Measurements from ENCODE around the gene ZNF445. TPM values are rescaled to one million over a fixed set of nuclear protein-coding genes. Genes with fewer than 3 reads are reported as not detected.

Gene ZNF445
- total and polyA plus RNA-seq, 2 donors (not counting 3 experiments of a cell fraction or from before 2014, with no cell fraction given), result 2.3 to 17.8 TPM

DNA sequence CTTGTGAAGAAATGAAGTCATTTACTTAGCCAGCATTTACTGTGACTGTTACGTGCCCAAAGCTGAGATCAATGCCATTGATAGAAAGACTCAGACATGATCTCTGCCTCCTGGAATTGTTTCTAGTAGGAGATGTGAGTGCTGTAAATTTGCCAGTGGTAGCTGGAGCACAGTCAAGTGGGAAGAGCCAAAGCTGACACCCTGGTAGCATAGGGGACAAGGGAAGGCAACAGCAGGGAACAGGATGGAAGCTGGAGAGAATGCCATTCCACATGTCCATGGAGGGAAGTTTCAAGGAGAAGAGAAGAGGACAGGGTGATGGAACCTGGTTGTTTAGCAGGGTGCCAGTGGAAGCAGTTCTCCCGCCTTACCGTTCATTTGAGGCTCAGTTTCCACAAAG is 74.9 kb downstream of the ZNF445 start:
- no peak for FAIRE-seq
- H3K79me2 ChIP-seq (ENCODE audit: control insufficient read depth, insufficient read depth, low read length), result no peaks in the 10 kb centered on the region
- H3K4me2 ChIP-seq (ENCODE audit: insufficient read depth, low read length), result no peak overlapping the region
- no peak for TF ChIP-seq POLR2A (IDR thresholded peaks at IDR 0.05; ENCODE audit: low read depth, low read length)
- no peak for TF ChIP-seq JUN (IDR thresholded peaks at IDR 0.05; ENCODE audit: borderline replicate concordance, insufficient read depth, insufficient read length, low read depth)
- TF ChIP-seq POLR2AphosphoS5 (IDR thresholded peaks at IDR 0.05; ENCODE audit: insufficient read depth, low read depth, low read length), result no peak
- TF ChIP-seq, protein P1, sequence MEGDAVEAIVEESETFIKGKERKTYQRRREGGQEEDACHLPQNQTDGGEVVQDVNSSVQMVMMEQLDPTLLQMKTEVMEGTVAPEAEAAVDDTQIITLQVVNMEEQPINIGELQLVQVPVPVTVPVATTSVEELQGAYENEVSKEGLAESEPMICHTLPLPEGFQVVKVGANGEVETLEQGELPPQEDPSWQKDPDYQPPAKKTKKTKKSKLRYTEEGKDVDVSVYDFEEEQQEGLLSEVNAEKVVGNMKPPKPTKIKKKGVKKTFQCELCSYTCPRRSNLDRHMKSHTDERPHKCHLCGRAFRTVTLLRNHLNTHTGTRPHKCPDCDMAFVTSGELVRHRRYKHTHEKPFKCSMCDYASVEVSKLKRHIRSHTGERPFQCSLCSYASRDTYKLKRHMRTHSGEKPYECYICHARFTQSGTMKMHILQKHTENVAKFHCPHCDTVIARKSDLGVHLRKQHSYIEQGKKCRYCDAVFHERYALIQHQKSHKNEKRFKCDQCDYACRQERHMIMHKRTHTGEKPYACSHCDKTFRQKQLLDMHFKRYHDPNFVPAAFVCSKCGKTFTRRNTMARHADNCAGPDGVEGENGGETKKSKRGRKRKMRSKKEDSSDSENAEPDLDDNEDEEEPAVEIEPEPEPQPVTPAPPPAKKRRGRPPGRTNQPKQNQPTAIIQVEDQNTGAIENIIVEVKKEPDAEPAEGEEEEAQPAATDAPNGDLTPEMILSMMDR (IDR thresholded peaks at IDR 0.05; ENCODE audit: extremely low read depth in 1 of 2, insufficient read depth in 1 of 2, low read depth in 1 of 2, low read length in 2 of 2), result no peak
- no peak for TF ChIP-seq MYC (IDR thresholded peaks at IDR 0.05; ENCODE audit: low read depth, low read length)
- TF ChIP-seq, protein P2, sequence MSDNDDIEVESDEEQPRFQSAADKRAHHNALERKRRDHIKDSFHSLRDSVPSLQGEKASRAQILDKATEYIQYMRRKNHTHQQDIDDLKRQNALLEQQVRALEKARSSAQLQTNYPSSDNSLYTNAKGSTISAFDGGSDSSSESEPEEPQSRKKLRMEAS (IDR thresholded peaks at IDR 0.05; ENCODE audit: insufficient read depth, insufficient read length), result no peak
- peaks cover 0 to 2% of the 10 kb centered on the region in 2 experiments for H3K36me3 ChIP-seq (ENCODE audit: control insufficient read depth in 2 of 2, extremely low read depth in 1 of 2, insufficient read depth in 2 of 2, low read length in 2 of 2)
- DNase-seq (ENCODE audit: low read depth, low spot score), result no peak
- H3K9me3 ChIP-seq (replicated peaks; ENCODE audit: control insufficient read depth, insufficient read depth, low read length), result no peaks in the 10 kb centered on the region
- H2AFZ ChIP-seq (ENCODE audit: low read depth, low read length), result no peak overlapping the region
- H4K20me1 ChIP-seq (replicated peaks; ENCODE audit: control insufficient read depth, extremely low read depth, insufficient read depth, low read length), result no peaks in the 10 kb centered on the region
- ChIA-PET CTCF (no interaction called here), POLR2A (no interaction called here)
- H3K9ac ChIP-seq (replicated peaks; ENCODE audit: extremely low read depth, insufficient read depth, low read length), result no peak overlapping the region
- intact Hi-C loops (cut with micrococcal nuclease) (no loop called here), dilution Hi-C loops (cut with MboI; ENCODE audit: extremely low pct_ligation_motif_present, low sequenced_read_pairs) (no loop called here)
- no peaks in the 10 kb centered on the region for H3K9me1 ChIP-seq (replicated peaks; ENCODE audit: control insufficient read depth, extremely low read depth, insufficient read depth, low read length)
- no TSS peak for BruUV-seq (replicated peaks)
- H3K27ac ChIP-seq (ENCODE audit: insufficient read depth, low read depth, low read length), result no peak overlapping the region
- no peaks in the 10 kb centered on the region for H3K27me3 ChIP-seq (ENCODE audit: control insufficient read depth in 2 of 2, insufficient read depth in 2 of 2, low read length in 2 of 2)
- no peak overlapping the region for H3K4me3 ChIP-seq (replicated peaks in 1 of 3; ENCODE audit: insufficient read depth in 1 of 3, low read depth in 1 of 3, low read length in 3 of 3)
- H3K4me1 ChIP-seq (ENCODE audit: control insufficient read depth, extremely low read depth, insufficient read depth, low read length), result no peaks in the 10 kb centered on the region

DNA sequence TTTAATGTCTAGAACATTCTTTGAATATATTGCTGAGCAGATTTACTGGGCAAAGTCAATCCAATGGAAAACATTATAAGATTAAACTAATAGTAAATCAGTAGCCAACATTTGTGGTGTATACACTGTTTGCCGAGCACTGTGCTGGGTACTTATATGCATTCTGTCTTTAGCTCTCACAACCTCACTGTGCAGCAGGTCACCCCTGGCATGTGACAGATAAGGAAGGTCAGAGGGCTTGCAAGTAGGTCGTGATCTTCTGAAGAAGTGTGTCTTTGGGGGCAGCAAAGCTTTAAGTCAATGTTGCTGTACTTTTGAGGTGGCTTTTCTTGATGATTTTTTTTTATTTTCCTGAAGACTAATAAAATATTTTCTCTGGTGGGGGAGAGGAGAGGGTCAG is 76.7 kb downstream of the ZNF445 start:
- H3K4me2 ChIP-seq (ENCODE audit: insufficient read depth, low read length), result no peak overlapping the region
- no peak for FAIRE-seq
- TF ChIP-seq EZH2 (IDR thresholded peaks at IDR 0.05; ENCODE audit: borderline replicate concordance, low read depth, low read length, severe bottlenecking) (no peak), POLR2AphosphoS5 (IDR thresholded peaks at IDR 0.05; ENCODE audit: insufficient read depth, low read depth, low read length) (no peak), POLR2A (IDR thresholded peaks at IDR 0.05; ENCODE audit: low read depth, low read length) (no peak)
- TF ChIP-seq, protein P2 (IDR thresholded peaks at IDR 0.05; ENCODE audit: insufficient read depth, insufficient read length), result no peak
- no peaks in the 10 kb centered on the region for H3K9me3 ChIP-seq (replicated peaks; ENCODE audit: control insufficient read depth, insufficient read depth, low read length)
- dilution Hi-C loops (cut with MboI; ENCODE audit: extremely low pct_ligation_motif_present, low sequenced_read_pairs), result no loop called here
- no peak for DNase-seq (ENCODE audit: low read depth, low spot score)
- no peaks in the 10 kb centered on the region for H4K20me1 ChIP-seq (replicated peaks; ENCODE audit: control insufficient read depth, extremely low read depth, insufficient read depth, low read length)
- H2AFZ ChIP-seq (ENCODE audit: low read depth, low read length), result no peak overlapping the region
- POLR2A ChIA-PET, result no interaction called here
- no peaks in the 10 kb centered on the region for H3K4me1 ChIP-seq (ENCODE audit: control insufficient read depth, extremely low read depth, insufficient read depth, low read length)
- intact Hi-C loops (cut with micrococcal nuclease), result no loop called here
- BruUV-seq (replicated peaks), result no TSS peak
- H3K36me3 ChIP-seq (ENCODE audit: control insufficient read depth in 2 of 2, extremely low read depth in 1 of 2, insufficient read depth in 2 of 2, low read length in 2 of 2), result peaks cover 0 to 4% of the 10 kb centered on the region in 2 experiments
- H3K4me3 ChIP-seq (replicated peaks in 1 of 3; ENCODE audit: insufficient read depth in 1 of 3, low read depth in 1 of 3, low read length in 3 of 3), result no peak overlapping the region
- H3K27ac ChIP-seq (ENCODE audit: insufficient read depth, low read depth, low read length), result no peak overlapping the region
- H3K9me1 ChIP-seq (replicated peaks; ENCODE audit: control insufficient read depth, extremely low read depth, insufficient read depth, low read length), result no peaks in the 10 kb centered on the region
- no peaks in the 10 kb centered on the region for H3K27me3 ChIP-seq (ENCODE audit: control insufficient read depth in 2 of 2, insufficient read depth in 2 of 2, low read length in 2 of 2)
- CTCF ChIA-PET, result no interaction called here
- H3K79me2 ChIP-seq (ENCODE audit: control insufficient read depth, insufficient read depth, low read length), result no peaks in the 10 kb centered on the region
- H3K9ac ChIP-seq (replicated peaks; ENCODE audit: extremely low read depth, insufficient read depth, low read length), result no peak overlapping the region

All from endothelial cell of umbilical vein (primary cell).